Activated naive CD4-positive, alpha-beta T cell treated with anti-CD3 and anti-CD28 coated beads, Interleukin-2, amount 50 U/mL, for 72 hours (primary cell): ENCODE measurements around the gene UBE2L6. TPM values are rescaled to one million over a fixed set of nuclear protein-coding genes. Genes with fewer than 3 reads are reported as not detected.
A peak's percentile ranks its signal among the peaks of the same experiment; 100 is the strongest.

Experiments
- ATAC-seq, 2 donors: fragments of 150-1000 bp; cut with Tn5 transposase; 2 replicates each; pipeline ENCODE4 v1.10.0; 2021; ENCODE audit warnings: mild to moderate bottlenecking in 2 of 2, moderate library complexity in 2 of 2
- DNase-seq, 2 donors: peaks; one replicate each; pipeline ENCODE4 v3.0.0; 2021 to 2022; ENCODE audit warnings: low spot score in 2 of 2
- H3K27ac Mint-ChIP-seq, 2 donors: one replicate each; pipeline ENCODE4 v1.8.0; 2022; ENCODE audit warnings: mild to moderate bottlenecking in 2 of 2, mixed read lengths in 2 of 2
- H3K36me3 Mint-ChIP-seq, 2 donors: one replicate each; pipeline ENCODE4 v1.8.0; 2022; ENCODE audit warnings: mixed read lengths in 2 of 2
- H3K9me3 Mint-ChIP-seq, 2 donors: one replicate each; pipeline ENCODE4 v1.8.0; 2022; ENCODE audit warnings: mixed read lengths in 2 of 2
- total RNA-seq, 2 donors: library from RNA; stranded (reverse); gene quantifications; one replicate each; pipeline ENCODE4 v1.2.3, GENCODE V29; 2022

The UBE2L6 gene
- total RNA-seq: 100 to 1,000 TPM; 122 to 188 TPM

DNA sequence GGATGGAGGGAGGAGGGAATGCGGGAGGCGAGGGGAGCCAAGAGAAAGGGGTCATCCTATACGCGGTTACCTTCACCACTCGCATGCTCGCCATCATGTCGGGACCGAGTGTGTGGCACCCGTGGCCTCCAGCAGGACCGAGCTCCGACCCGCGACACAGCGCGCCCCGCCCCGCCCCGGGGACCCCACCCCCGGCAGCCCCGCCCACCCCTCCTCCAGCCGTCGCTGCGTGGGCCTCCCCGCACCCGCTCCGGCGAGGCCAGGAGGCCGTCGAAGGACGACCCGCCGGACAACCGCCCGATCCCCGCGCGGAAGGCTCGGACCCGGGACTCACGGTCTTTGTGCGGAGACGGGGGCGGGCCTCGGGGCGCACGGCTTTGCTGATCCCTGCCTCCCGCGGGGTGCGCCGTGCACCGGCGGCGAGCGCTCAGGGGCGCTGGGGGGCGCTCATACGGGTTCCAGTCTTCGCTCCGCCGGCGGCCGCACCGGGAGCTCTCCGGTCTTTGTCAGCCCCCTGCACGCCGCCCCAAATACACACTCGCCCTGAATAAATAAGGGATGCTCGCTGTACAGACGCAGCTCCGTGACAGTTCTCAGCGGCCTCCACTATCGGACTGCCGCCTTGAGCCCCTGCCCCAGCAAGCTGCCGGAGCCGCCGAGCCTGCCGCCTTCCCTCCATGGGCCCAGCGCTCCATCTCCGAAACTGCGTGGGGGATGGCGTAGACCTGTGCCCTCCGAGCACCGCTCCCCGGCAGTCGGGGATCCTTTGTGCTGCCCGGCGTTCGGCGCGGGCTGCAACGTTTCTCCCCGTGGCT lies at the start of gene UBE2L6:
Gene UBE2L6, minus strand, starts transcription at position 158 of the 815 bp plus-strand sequence. Its CDS starts 61 bp downstream, at position 97.
- DNase-seq: peak; percentile 70 to 72
- peak; percentile 65 to 83 for ATAC-seq
- Mint-ChIP-seq H3K36me3 (peaks cover 22 to 38% of the 10 kb centered on the region in 2 donors), H3K9me3 (no peaks in the 10 kb centered on the region), H3K27ac (peak within 1 kb of the TSS; percentile 100)

DNA sequence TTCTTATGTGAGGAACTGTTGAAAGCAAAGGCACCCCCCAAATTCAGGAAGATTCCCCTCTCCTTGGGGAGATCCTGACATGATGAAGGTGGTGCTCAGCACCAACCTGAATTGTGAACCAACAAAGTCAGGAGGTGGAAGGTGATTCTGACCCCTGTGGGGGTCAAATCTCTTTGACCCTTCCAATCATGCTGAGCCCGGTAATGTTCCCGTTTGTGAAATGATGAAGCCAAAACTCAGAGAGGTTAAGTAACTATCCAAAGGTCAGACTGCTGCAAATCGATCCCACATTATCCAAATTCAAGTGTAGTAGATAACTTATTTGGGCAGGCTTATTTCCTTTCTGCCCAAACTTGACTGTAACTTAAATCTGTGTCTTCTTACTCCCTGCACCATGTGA lies 49.1 kb upstream of the UBE2L6 start:
- H3K27ac Mint-ChIP-seq: peak overlapping the region in 1 of 2 donors; percentile 17
- ATAC-seq: no peak
- peaks cover 0 to 10% of the 10 kb centered on the region in 2 donors for H3K36me3 Mint-ChIP-seq
- no peak for DNase-seq
- peaks cover 0 to 2% of the 10 kb centered on the region in 2 donors for H3K9me3 Mint-ChIP-seq

- Mint-ChIP-seq H3K36me3 (peaks cover 0 to 10% of the 10 kb centered on the region in 2 donors), H3K27ac (no peak overlapping the region), H3K9me3 (no peaks in the 10 kb centered on the region)
- no peak for DNase-seq
- no peak for ATAC-seq
Measured at GRCh38 chr11:57615308-57615707, 47.8 kb upstream of the UBE2L6 start.

- Mint-ChIP-seq H3K9me3 (no peaks in the 10 kb centered on the region), H3K36me3 (peaks cover 0 to 3% of the 10 kb centered on the region in 2 donors), H3K27ac (peak overlapping the region in 1 of 2 donors; percentile 42)
- DNase-seq (no peak), ATAC-seq (no peak)
Measured at GRCh38 chr11:57614234-57614772, 46.8 kb upstream of the UBE2L6 start.

DNA sequence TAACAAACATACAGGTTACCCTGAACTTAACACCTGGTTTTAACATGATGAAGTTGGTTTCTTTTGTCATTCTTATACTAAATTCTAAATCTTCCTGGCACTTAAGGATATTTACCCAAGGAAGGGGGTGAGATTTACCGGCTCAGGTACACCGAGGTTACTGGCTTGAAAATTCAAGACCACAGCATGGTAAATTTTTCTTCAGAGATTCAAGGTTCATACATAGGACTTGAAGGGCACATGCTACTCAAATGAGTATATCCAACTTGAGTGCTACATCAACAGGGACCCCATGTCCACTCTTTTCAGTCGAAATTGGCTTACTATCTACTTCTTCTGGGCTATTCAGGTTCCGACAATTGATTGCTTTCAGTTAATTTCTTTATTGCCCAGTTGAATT lies 42.7 kb upstream of the UBE2L6 start:
- Mint-ChIP-seq H3K36me3 (no peaks in the 10 kb centered on the region), H3K9me3 (no peaks in the 10 kb centered on the region), H3K27ac (no peak overlapping the region)
- ATAC-seq (no peak), DNase-seq (no peak)

DNA sequence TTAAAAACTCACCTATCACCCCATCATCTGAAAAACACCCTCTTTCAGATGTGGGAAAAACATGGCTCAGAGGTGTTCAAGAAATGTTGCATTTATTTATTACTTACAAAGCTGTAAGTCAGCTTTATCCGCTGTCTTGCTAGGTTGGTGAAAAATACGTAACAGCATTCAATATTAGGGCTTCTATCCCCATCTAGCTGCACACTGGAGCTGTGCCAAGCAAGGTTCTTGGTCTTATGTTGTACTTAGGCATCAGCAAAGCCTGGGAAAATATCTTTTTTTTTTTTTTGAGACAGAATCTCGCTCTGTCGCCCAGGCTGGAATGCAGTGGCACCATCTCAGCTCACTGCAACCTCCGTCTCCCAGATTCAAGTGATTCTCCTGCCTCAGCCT lies 37.6 kb upstream of the UBE2L6 start:
- DNase-seq (no peak), ATAC-seq (no peak)
- H3K36me3 Mint-ChIP-seq: no peaks in the 10 kb centered on the region
- H3K27ac Mint-ChIP-seq: no peak overlapping the region
- H3K9me3 Mint-ChIP-seq: no peaks in the 10 kb centered on the region

- DNase-seq: no peak
- no peaks in the 10 kb centered on the region for H3K9me3 Mint-ChIP-seq
- ATAC-seq: no peak
- no peaks in the 10 kb centered on the region for H3K36me3 Mint-ChIP-seq
- H3K27ac Mint-ChIP-seq: no peak overlapping the region
Measured at GRCh38 chr11:57604296-57605027, 37.0 kb upstream of the UBE2L6 start.

DNA sequence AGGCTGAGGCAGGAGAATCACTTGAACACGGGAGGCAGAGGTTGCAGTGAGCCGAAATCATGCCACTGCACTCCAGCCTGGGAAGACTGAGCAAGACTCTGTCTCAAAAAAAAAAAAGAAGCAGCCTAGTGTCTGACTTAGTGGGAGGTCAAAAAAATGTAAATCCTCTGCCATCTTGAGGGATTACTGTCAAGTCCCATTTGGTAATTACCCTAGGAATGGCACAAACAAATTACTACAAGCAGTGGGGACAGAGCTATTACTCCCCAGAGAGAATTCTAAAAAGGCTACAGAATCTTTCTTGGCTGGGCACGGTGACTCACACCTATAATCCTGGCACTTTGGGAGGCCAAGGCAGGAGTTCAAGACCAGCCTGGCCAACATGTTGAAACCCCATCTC lies 33.8 kb upstream of the UBE2L6 start:
- H3K36me3 Mint-ChIP-seq: no peaks in the 10 kb centered on the region
- no peak for DNase-seq
- H3K27ac Mint-ChIP-seq: no peak overlapping the region
- no peaks in the 10 kb centered on the region for H3K9me3 Mint-ChIP-seq
- no peak for ATAC-seq

DNA sequence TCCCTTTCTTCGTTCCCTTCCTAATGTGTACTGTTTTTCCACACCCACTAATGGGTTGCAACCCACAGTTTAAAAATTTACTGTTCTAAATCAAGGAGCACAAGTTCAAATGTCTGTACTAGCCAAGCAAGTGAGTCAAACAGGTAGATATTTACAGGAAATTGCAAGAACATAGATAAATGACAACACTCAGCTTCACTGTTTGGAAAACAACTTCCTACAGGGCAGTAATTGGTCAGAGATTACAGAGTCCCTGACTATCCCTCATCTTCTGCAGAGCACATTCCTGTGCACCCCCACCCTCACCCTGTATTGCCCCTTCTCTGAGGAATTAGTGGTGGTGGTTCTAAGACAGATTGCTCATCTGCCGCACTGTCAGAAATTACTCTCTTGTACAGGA lies 31.9 kb upstream of the UBE2L6 start:
- H3K27ac Mint-ChIP-seq: no peak overlapping the region
- ATAC-seq (no peak), DNase-seq (no peak)
- H3K36me3 Mint-ChIP-seq: no peaks in the 10 kb centered on the region
- H3K9me3 Mint-ChIP-seq: no peaks in the 10 kb centered on the region

- no peak overlapping the region for H3K27ac Mint-ChIP-seq
- ATAC-seq (no peak), DNase-seq (no peak)
- no peaks in the 10 kb centered on the region for H3K9me3 Mint-ChIP-seq
- H3K36me3 Mint-ChIP-seq: no peaks in the 10 kb centered on the region
Measured at GRCh38 chr11:57598831-57599155, 31.3 kb upstream of the UBE2L6 start.

- no peaks in the 10 kb centered on the region for H3K36me3 Mint-ChIP-seq
- DNase-seq (no peak), ATAC-seq (no peak)
- H3K27ac Mint-ChIP-seq: no peak overlapping the region
- H3K9me3 Mint-ChIP-seq: no peaks in the 10 kb centered on the region
Measured at GRCh38 chr11:57597916-57598830, 30.7 kb upstream of the UBE2L6 start.

DNA sequence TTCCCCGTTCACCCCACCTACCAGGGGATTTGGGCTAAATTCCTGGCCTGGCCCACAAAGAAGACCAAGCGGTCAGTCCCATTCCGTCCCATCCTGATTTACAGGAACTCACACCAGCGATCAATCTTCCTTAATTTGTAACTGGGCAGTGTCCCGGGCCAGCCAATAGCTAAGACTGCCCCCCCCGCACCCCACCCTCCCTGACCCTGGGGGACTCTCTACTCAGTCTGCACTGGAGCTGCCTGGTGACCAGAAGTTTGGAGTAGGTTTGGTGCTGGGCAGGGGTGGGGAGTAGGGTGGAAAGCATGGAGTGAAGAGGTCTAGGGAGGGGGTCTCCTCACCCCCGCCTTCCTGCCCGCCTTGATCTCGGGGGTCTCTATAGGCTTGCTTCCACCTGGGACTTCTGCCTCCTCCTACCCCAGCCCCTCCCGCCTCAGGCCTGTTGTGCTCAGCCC lies 30.0 kb upstream of the UBE2L6 start, which contains the start of gene SERPING1:
Gene SERPING1, plus strand, starts transcription at position 225 of the 455 bp plus-strand sequence. CDS start 586 bp downstream, outside the sequence.
- H3K36me3 Mint-ChIP-seq: no peaks in the 10 kb centered on the region
- H3K27ac Mint-ChIP-seq: no peak within 1 kb of the TSS
- ATAC-seq (no peak), DNase-seq (no peak)
- H3K9me3 Mint-ChIP-seq: no peaks in the 10 kb centered on the region

DNA sequence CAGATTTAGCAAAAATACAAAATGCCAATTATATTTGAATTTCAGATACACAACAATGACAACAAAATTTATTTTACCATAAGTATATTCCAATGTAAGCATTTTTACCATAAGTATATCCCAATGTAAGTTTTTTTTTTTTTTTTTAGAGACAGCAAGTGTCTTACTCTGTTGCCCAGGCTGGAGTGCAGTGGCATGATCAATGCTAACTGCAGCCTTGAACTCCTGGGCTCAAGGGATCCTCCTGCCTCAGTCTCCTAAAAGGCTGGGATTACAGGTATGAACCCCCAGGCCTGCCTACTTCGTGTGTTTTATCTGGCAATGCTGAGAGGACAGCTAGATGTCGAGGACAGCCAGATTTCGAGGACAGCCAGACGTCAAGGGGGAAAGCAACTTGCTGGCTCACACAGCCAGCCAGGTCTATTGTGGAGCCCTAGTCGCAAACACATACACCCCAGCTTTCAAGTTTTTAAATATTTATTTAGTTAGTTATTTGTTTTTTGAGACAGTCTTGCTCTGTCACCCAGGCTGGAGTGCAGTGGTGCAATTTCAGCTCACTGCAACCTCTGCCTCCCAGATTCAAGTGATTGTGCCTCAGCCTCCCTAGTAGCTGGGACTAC lies 28.9 kb upstream of the UBE2L6 start:
- Mint-ChIP-seq H3K27ac (no peak overlapping the region), H3K36me3 (no peaks in the 10 kb centered on the region), H3K9me3 (no peaks in the 10 kb centered on the region)
- DNase-seq (no peak), ATAC-seq (no peak)

GRCh38 chr11:57588046-57588710 lies 20.7 kb upstream of the UBE2L6 start:
- Mint-ChIP-seq H3K9me3 (no peaks in the 10 kb centered on the region), H3K36me3 (no peaks in the 10 kb centered on the region), H3K27ac (peak overlapping the region in 1 of 2 donors; percentile 10)
- DNase-seq (no peak), ATAC-seq (no peak)

DNA sequence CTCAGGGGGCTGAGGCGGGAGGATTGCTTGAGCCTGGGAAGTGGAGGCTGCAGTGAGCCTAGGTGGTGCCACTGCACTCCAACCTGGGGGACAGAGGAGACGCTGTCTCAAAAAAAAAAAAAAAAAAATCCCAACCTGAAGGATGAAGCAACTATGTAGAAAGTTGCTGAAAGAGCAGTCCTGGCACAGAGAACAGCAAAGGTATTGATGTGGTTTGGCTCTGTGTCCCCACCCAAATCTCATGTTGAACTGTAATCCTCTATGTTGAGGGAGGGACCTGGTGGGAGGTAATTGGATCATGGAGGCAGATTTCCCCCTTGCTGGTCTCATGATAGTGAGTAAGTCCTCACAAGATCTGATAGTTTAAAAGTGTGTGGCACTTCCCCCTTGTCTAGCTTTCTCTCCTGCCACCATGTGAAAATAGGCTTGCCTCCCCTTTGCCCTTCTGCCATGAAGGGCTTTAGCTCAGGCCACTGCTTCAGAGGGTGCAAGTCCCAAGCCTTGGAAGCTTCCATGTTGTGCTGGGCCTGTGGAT lies 19.3 kb upstream of the UBE2L6 start:
- H3K9me3 Mint-ChIP-seq: no peaks in the 10 kb centered on the region
- no peak overlapping the region for H3K27ac Mint-ChIP-seq
- DNase-seq (no peak), ATAC-seq (no peak)
- no peaks in the 10 kb centered on the region for H3K36me3 Mint-ChIP-seq
